Common myeloid progenitor, CD34-positive (primary cell): ENCODE results near the gene PRR15L.
"Not testable (repeated sequence)": the region's sequence is repeated elsewhere in the genome, so short reads cannot be mapped to it uniquely, and the experiment has no call there.

ENCODE experiments used
- CTCF ChIA-PET: fragments of 350-600 bp; sonication (Branson Sonifier 250); formaldehyde crosslinking; loops from one replicate; lab custom pipeline; 2021; ENCODE audit warnings: antibody characterized with exemption; lab: Charles Lee
- POLR2A ChIA-PET: fragments of 350-600 bp; sonication (Branson Sonifier 250); formaldehyde crosslinking; loops from one replicate; lab custom pipeline; 2021; ENCODE audit warnings: antibody characterized with exemption; lab: Charles Lee
- DNase-seq, 3 donors: peaks; one replicate each; pipeline versions ENCODE4 v3.0.0 to v3.0.0-alpha.2; 2013
- H3K27ac ChIP-seq, 2 experiments: 1 replicate in 1 of 2; 2 replicates in 1 of 2; pipeline ENCODE4 v1.7.0; 2013; ENCODE audit warnings: inconsistent platforms in 2 of 2, low read length in 2 of 2, mild to moderate bottlenecking in 2 of 2, low read depth in 1 of 2, moderate library complexity in 1 of 2; ENCODE audit not compliant: severe bottlenecking in 2 of 2, insufficient read depth in 1 of 2, poor library complexity in 1 of 2
- H3K27me3 ChIP-seq, 5 experiments: replicated peaks in 2 of 5; 1 replicate in 3 of 5; 2 replicates in 2 of 5; pipeline versions ENCODE4 v1.6.1 to v1.7.0; 2013; ENCODE audit warnings: low read length in 4 of 5, mild to moderate bottlenecking in 2 of 5, moderate library complexity in 2 of 5, inconsistent platforms in 1 of 5; ENCODE audit not compliant: insufficient read depth in 5 of 5, control insufficient read depth in 4 of 5
- H3K36me3 ChIP-seq, 4 experiments: 1 replicate in 2 of 4; 2 replicates in 2 of 4; pipeline versions ENCODE4 v1.6.1 to v1.7.0; 2013; ENCODE audit warnings: low read length in 3 of 4, control low read depth in 1 of 4, mild to moderate bottlenecking in 1 of 4; ENCODE audit not compliant: control insufficient read depth in 4 of 4, insufficient read depth in 4 of 4
- H3K4me1 ChIP-seq, 4 experiments: 1 replicate in 3 of 4; 2 replicates in 1 of 4; pipeline versions ENCODE4 v1.6.1 to v1.7.1; 2013; ENCODE audit warnings: low read length in 3 of 4, mild to moderate bottlenecking in 3 of 4, control low read depth in 1 of 4, inconsistent platforms in 1 of 4, moderate library complexity in 1 of 4; ENCODE audit not compliant: control insufficient read depth in 4 of 4, insufficient read depth in 4 of 4; ENCODE audit errors: control extremely low read depth in 1 of 4
- H3K4me3 ChIP-seq, 7 experiments: 1 replicate in 4 of 7; 2 replicates in 3 of 7; pipeline versions ENCODE4 v1.5.1 to v1.7.0; 2013; ENCODE audit warnings: mild to moderate bottlenecking in 7 of 7, low read length in 6 of 7, moderate library complexity in 6 of 7, inconsistent platforms in 2 of 7, low read depth in 2 of 7, control low read depth in 1 of 7; ENCODE audit not compliant: insufficient read depth in 4 of 7, control insufficient read depth in 1 of 7; ENCODE audit errors: extremely low read depth in 1 of 7
- H3K9me3 ChIP-seq, 5 experiments: 1 replicate in 4 of 5; 2 replicates in 1 of 5; pipeline versions ENCODE4 v1.6.1 to v1.7.1; 2013; ENCODE audit warnings: low read length in 4 of 5, mild to moderate bottlenecking in 2 of 5, inconsistent platforms in 1 of 5, low read depth in 1 of 5, moderate library complexity in 1 of 5; ENCODE audit not compliant: control insufficient read depth in 4 of 5, insufficient read depth in 2 of 5; ENCODE audit errors: control extremely low read depth in 1 of 5
- WGBS: methylation state at CpG from one replicate; pipeline ENCODE4 v1.1.5; 2013; ENCODE audit not compliant: insufficient coverage; 5-methylcytosine and 5-hydroxymethylcytosine counted together

Gene PRR15L

DNA sequence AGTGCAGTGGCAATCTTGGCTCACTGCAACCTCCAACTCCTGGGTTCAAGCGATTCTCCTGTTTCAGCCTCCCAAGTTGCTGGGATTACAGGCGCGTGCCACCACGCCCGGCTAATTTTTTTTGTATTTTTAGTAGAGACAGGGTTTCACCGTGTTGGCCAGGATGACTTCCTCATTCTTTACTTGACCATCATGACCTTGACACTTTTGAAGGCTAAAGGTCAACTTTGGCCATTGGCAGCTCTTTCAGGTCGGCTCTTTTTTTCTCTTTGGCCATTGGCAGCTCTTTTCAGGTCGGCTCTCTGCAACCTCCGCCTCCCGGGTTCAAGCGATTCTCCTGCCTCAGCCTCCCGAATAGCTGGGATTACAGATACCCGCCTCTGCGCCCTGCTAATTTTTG lies 37.8 kb downstream of the PRR15L start:
- POLR2A ChIA-PET, H3K4me1 ChIP-seq, H3K9me3 ChIP-seq, H3K27ac ChIP-seq, DNase-seq, H3K4me3 ChIP-seq, H3K27me3 ChIP-seq: not testable (repeated sequence)
- CTCF ChIA-PET, result interaction anchor here (1.1 to 1.7 kb wide), 3 partner anchors 15 to 22 kb away, joined by 3 to 5 read pairs (median 4); partner anchors contain the start of gene PNPO
- 95% methylated on average over 10 of the region's 14 CpGs for WGBS
- peaks cover 5 to 45% (median 29%) of the 10 kb centered on the region in 4 experiments for H3K36me3 ChIP-seq

DNA sequence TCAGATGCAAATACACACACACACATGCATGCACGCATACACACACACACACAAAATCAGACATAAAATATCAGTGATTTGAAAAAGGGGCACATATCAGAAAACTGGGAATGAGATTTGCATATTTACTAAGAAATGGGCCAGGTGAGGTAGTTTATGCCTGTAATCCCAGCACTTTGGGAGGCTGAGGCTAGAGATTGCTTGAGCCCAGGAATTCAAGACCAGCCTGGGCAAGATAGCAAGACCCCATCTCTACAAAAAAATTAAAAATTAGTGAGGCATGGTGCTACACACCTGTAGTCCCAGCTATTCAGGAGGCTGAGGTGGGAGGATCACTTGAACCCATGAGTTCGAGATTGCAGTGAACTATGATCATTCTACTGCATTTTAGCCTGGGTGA lies 38.7 kb downstream of the PRR15L start:
- DNase-seq, result no peak
- ChIA-PET POLR2A (no interaction called here), CTCF (interaction anchor here (1.1 to 1.7 kb wide), 3 partner anchors 14 to 23 kb away, joined by 3 to 5 read pairs (median 4); partner anchors contain the start of gene PNPO)
- H3K4me3 ChIP-seq, result no peak overlapping the region
- H3K27ac ChIP-seq, result no peak overlapping the region
- peaks cover 0 to 8% (median 5%) of the 10 kb centered on the region in 4 experiments for H3K4me1 ChIP-seq
- H3K36me3 ChIP-seq, result peaks cover 2 to 38% (median 23%) of the 10 kb centered on the region in 4 experiments
- no peaks in the 10 kb centered on the region for H3K27me3 ChIP-seq
- 100% methylated on average over 1 of the region's 2 CpGs for WGBS
- H3K9me3 ChIP-seq, result no peaks in the 10 kb centered on the region

DNA sequence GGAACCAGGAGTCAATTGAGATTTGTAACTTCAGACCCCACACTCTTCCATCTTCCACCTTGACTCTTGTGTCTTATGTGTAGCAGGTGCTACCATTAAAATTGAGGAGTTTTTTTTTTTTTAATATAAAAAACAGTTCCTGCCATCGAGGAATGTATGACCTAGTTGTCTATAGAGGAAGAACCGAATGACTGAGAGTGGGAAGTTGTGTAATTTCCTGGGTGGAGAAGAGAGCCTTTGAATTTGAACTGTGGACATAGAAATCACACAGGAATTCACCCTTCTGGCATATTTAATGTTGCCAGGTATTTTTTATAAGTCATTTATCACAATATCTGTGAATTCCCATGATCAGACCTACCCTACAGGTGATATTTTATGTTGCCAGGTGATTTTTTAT lies 39.7 kb downstream of the PRR15L start:
- WGBS, result no CpG with 5 or more reads among the region's 2 CpGs
- no peaks in the 10 kb centered on the region for H3K27me3 ChIP-seq
- DNase-seq, result no peak
- CTCF ChIA-PET, result no interaction called here
- H3K4me3 ChIP-seq, result no peak overlapping the region
- peaks cover 2 to 28% (median 15%) of the 10 kb centered on the region in 4 experiments for H3K36me3 ChIP-seq
- H3K4me1 ChIP-seq, result peaks cover 0 to 8% (median 6%) of the 10 kb centered on the region in 4 experiments
- no peaks in the 10 kb centered on the region for H3K9me3 ChIP-seq
- POLR2A ChIA-PET, result no interaction called here
- no peak overlapping the region for H3K27ac ChIP-seq

DNA sequence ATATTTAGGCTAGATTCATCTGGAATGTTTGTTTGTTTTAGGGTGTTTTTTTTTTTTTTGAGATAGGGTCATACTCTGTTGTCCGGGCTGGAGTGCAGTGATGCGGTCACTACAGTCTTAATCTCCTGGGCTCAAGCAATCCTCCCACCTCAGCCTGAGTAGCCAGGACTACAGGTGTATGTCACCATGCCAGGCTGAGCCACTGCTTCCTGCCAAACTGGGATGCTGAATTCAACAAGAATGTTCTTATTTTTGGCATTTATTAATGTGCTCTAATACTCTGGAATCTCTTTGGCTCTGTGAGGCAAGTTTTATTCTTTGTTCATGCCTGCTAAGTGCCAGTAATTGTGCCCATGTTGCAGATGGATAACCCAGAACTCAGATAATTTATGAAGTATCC lies 40.1 kb downstream of the PRR15L start:
- no peak for DNase-seq
- Histone ChIP-seq H3K4me3 (no peak overlapping the region), H3K36me3 (peaks cover 2 to 25% (median 13%) of the 10 kb centered on the region in 4 experiments), H3K27ac (no peak overlapping the region), H3K9me3 (no peaks in the 10 kb centered on the region), H3K27me3 (no peaks in the 10 kb centered on the region), H3K4me1 (peaks cover 0 to 8% (median 6%) of the 10 kb centered on the region in 4 experiments)
- CTCF ChIA-PET, result interaction anchor here (2.2 kb wide), 1 partner anchor 29 kb away, joined by 6 read pairs; no protein-coding TSS in a partner anchor
- no CpG with 5 or more reads among the region's 2 CpGs for WGBS
- POLR2A ChIA-PET, result interaction anchor here (0.7 kb wide), 1 partner anchor 226 kb away, joined by 5 read pairs; no protein-coding TSS in a partner anchor

DNA sequence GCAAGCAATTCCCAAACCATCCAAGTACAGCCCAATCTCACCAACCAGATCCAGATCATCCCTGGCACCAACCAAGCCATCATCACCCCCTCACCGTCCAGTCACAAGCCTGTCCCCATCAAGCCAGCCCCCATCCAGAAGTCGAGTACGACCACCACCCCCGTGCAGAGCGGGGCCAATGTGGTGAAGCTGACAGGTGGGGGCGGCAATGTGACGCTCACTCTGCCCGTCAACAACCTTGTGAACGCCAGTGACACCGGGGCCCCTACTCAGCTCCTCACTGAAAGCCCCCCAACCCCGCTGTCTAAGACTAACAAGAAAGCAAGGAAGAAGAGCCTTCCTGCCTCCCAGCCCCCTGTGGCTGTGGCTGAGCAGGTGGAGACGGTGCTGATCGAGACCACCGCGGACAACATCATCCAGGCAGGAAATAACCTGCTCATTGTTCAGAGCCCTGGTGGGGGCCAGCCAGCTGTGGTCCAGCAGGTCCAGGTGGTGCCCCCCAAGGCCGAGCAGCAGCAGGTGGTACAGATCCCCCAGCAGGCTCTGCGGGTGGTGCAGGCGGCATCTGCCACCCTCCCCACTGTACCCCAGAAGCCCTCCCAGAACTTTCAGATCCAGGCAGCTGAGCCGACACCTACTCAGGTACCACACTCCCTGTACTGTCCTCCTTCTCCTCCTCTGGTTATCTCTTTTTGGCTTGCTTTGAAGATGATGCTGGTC lies 41.0 kb downstream of the PRR15L start:
- H3K36me3 ChIP-seq, result peaks cover 2 to 21% (median 13%) of the 10 kb centered on the region in 4 experiments
- CTCF ChIA-PET, result interaction anchor here (2.2 kb wide), 1 partner anchor 30 kb away, joined by 6 read pairs; no protein-coding TSS in a partner anchor
- 93% methylated on average over 11 of the region's 19 CpGs for WGBS
- POLR2A ChIA-PET, result interaction anchor here (0.7 kb wide), 1 partner anchor 227 kb away, joined by 5 read pairs; no protein-coding TSS in a partner anchor
- no peak for DNase-seq
- H3K27ac ChIP-seq, result no peak overlapping the region
- no peaks in the 10 kb centered on the region for H3K9me3 ChIP-seq
- no peaks in the 10 kb centered on the region for H3K27me3 ChIP-seq
- H3K4me3 ChIP-seq, result no peak overlapping the region
- peaks cover 0 to 8% (median 6%) of the 10 kb centered on the region in 4 experiments for H3K4me1 ChIP-seq

DNA sequence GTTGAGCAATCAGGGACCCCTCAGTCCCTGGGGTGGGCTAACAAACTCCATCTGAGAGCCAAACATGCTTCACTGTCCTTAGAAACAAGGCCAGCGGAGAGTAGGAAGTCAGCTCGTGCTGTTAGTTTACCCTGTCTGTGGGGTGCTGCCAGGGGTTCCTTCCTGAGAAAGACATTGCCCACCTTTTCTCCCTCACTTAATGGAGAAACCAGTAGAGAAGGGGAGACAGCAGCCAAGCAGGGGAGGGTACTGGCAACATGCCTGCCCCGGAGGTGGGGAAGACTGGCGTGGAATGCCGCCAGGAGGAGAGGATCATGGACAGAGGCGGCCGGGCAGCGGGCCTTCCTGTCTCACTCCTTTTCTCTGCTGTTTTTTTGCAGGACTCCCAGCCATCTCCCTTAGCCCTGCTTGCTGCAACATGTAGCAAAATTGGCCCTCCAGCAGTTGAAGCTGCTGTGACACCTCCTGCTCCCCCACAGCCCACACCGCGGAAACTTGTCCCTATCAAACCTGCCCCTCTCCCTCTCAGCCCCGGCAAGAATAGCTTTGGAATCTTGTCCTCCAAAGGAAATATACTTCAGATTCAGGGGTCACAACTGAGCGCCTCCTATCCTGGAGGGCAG lies 41.8 kb downstream of the PRR15L start:
- POLR2A ChIA-PET, result no interaction called here
- H3K27ac ChIP-seq, result no peak overlapping the region
- peaks cover 0 to 8% (median 6%) of the 10 kb centered on the region in 4 experiments for H3K4me1 ChIP-seq
- no peak overlapping the region for H3K4me3 ChIP-seq
- H3K36me3 ChIP-seq, result peaks cover 2 to 20% (median 13%) of the 10 kb centered on the region in 4 experiments
- CTCF ChIA-PET, result interaction anchor here (2.2 kb wide), 1 partner anchor 30 kb away, joined by 6 read pairs; no protein-coding TSS in a partner anchor
- no peak for DNase-seq
- 87% methylated on average over 10 of the region's 12 CpGs for WGBS
- no peaks in the 10 kb centered on the region for H3K27me3 ChIP-seq
- no peaks in the 10 kb centered on the region for H3K9me3 ChIP-seq
